ENCODE results near the gene AP1B1.

AP1B1 gene

DNA sequence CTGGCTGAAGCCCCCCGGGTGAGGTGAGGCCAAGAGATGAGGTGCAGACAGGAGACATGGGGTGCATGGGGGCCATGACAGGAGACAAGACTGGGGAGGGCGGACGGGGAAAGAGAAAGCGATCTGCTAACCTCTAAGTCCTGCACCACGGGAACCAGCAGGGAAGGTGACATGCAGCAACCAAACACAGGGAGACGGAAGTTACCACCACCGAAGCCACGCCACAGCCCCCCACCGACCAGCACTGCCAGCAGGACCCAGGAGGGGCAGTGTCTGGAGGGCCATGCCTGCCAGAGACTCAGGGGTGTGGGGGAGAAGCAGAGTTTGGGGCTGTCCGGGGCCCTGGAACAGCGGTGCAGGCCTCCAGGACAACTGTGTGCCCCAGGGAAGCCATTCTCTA is 58.8 kb downstream of the AP1B1 start:
- Histone ChIP-seq H3K9ac (ENCODE audit: low read depth, low read length) (no peak overlapping the region), H3K4me1 (ENCODE audit: control insufficient read depth, insufficient read depth, low read length) (peaks cover 38% of the 10 kb centered on the region), H3K4me2 (ENCODE audit: low read length) (no peak overlapping the region), H3K27me3 (ENCODE audit: control insufficient read depth, insufficient read depth, low read length) (no peaks in the 10 kb centered on the region), H3K9me3 (replicated peaks; ENCODE audit: low read length) (no peaks in the 10 kb centered on the region), H3K4me3 (ENCODE audit: low read length) (no peak overlapping the region), H3K36me3 (ENCODE audit: insufficient read depth, low read length) (peaks cover 48% of the 10 kb centered on the region)

DNA sequence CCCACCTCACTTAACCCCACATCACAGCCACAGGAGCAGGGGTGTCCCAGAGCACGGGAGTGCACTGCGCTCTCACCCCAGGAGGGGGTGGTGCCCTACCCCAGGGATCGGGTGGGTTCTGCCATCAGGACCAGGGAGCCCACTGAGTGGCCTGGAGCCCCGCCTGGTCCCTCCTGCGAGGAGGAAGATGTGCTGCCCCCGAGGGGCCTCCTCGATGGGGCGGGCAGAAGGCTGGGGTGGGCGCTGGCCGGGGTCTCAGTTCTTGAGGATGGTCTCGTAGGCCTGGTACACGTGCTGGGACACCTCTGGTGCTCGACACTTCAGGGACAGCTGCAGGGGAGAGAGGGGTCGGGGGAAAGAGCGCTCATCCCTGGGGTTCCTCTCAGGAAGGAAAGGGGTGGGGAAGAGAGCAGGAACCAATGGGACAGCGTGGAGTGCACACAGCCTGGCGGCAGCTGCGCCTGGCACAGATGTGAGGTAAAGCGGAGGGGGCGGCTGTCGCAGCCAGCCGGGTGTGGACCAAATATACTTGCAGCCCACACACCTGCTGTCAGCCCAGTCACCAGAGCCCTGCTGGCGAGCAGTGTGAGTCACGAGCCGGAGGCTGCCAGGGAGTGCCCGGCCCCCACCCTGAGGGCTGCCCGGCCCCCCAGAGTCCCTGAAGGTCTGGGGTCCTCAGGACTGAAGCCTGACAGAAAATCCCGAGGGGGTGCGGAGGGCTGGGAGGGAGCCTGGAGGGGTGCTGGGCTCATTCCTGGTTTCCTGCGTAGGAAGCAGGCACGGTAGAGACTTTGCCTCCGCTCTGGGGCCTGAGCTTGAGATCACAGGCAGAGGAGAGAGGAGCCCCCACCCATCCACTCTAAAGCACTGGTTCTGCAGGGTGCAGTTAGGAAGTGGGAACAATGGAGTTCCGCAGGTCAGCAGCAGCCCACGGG is 59.5 kb downstream of the AP1B1 start:
- Histone ChIP-seq H3K9ac (ENCODE audit: low read depth, low read length) (no peak overlapping the region), H3K27me3 (ENCODE audit: control insufficient read depth, insufficient read depth, low read length) (no peaks in the 10 kb centered on the region), H3K4me3 (ENCODE audit: low read length) (no peak overlapping the region), H3K4me2 (ENCODE audit: low read length) (peak overlapping the region; percentile 41), H3K4me1 (ENCODE audit: control insufficient read depth, insufficient read depth, low read length) (peaks cover 38% of the 10 kb centered on the region), H3K36me3 (ENCODE audit: insufficient read depth, low read length) (peaks cover 48% of the 10 kb centered on the region), H3K9me3 (replicated peaks; ENCODE audit: low read length) (no peaks in the 10 kb centered on the region)

DNA sequence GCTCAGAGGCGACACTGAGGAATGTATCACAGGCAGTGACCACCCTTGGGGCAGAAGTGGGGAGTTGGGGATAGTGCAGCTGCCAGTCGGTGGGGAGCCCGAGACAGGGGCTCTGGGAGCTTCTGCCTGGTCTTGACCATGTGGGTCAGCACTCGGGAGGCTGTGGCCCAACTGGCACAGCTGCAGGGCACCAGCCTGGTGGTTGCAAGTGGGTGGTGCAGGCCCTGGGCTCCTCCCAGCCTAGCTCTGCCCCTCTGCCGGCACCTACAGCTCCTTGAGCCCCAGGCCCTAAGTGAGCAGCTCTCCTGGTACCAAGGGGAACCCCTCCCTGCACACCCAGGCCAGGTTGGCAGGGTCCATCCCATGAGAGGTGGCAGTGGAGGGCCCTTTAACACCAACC is 60.3 kb downstream of the AP1B1 start:
- Histone ChIP-seq H3K9me3 (replicated peaks; ENCODE audit: low read length) (no peaks in the 10 kb centered on the region), H3K4me3 (ENCODE audit: low read length) (no peak overlapping the region), H3K9ac (ENCODE audit: low read depth, low read length) (no peak overlapping the region), H3K4me1 (ENCODE audit: control insufficient read depth, insufficient read depth, low read length) (peaks cover 38% of the 10 kb centered on the region), H3K36me3 (ENCODE audit: insufficient read depth, low read length) (peaks cover 47% of the 10 kb centered on the region), H3K27me3 (ENCODE audit: control insufficient read depth, insufficient read depth, low read length) (no peaks in the 10 kb centered on the region), H3K4me2 (ENCODE audit: low read length) (no peak overlapping the region)

DNA sequence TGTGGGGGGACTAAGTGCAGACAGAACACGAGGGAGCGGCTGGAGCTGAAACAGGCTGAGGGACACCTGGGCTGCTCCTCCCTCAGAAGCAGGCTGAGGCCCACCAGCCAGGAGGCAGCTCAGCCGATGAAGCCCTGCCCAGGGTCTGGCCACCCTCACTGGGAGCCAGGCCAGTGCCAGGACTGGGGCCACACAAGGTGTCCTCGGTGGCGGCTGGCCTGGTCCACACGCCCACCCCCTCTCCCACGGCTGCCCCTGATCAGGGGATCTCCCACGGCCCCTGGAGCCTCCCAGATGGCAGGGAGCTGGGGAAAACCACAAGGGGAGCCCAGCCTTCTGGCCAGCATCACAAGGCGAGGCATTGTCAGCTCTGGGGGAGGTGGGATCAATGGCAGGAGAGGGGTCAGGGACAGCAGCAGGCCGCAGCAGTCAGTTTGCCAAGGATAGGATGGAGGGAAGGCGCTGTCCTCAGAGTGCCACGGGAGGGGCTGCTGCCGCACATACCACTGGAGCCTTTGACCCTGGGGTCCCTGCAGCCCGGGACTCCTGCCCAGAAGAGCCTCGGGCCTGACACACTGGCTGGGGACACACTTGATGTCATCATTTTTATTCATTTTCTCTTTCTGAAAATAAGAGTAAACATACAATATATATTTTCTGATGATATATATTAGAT is 61.1 kb downstream of the AP1B1 start:
- peaks cover 38% of the 10 kb centered on the region for H3K4me1 ChIP-seq (ENCODE audit: control insufficient read depth, insufficient read depth, low read length)
- H3K9ac ChIP-seq (ENCODE audit: low read depth, low read length): no peak overlapping the region
- H3K9me3 ChIP-seq (replicated peaks; ENCODE audit: low read length): no peaks in the 10 kb centered on the region
- no peak overlapping the region for H3K4me2 ChIP-seq (ENCODE audit: low read length)
- peaks cover 38% of the 10 kb centered on the region for H3K36me3 ChIP-seq (ENCODE audit: insufficient read depth, low read length)
- no peaks in the 10 kb centered on the region for H3K27me3 ChIP-seq (ENCODE audit: control insufficient read depth, insufficient read depth, low read length)
- H3K4me3 ChIP-seq (ENCODE audit: low read length): no peak overlapping the region

- Histone ChIP-seq H3K9me3 (replicated peaks; ENCODE audit: low read length) (no peaks in the 10 kb centered on the region), H3K4me2 (ENCODE audit: low read length) (no peak overlapping the region), H3K27me3 (ENCODE audit: control insufficient read depth, insufficient read depth, low read length) (no peaks in the 10 kb centered on the region), H3K4me1 (ENCODE audit: control insufficient read depth, insufficient read depth, low read length) (peaks cover 35% of the 10 kb centered on the region), H3K9ac (ENCODE audit: low read depth, low read length) (no peak overlapping the region), H3K4me3 (ENCODE audit: low read length) (no peak overlapping the region), H3K36me3 (ENCODE audit: insufficient read depth, low read length) (peaks cover 37% of the 10 kb centered on the region)
Measured at GRCh38 chr22:29326481-29326880, 61.9 kb downstream of the AP1B1 start.

DNA sequence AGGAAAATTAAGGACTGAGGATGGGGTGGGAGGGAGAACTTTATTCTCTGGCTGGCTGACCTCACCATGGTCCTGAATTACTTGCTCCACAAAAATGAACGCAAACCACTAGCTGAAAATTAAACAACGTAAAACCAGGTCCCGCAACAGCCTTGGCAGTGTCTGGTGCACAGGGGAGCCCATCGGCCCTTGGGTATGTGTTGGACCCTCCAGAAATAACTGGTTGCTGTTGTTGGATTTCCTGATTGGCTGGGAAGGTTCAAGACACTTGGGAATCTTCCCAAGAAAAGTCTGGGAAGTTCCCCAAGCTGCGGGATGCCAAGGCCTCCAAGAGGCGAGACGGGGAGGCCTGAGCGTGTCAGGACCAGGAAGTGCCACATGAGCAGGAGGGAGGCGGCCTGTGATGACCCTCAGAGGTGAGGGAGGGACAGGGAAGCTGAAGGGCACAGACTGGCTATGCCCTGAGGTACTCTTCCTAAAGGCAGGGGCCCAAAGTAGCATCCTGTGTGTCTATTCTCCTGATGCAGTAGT is 62.5 kb downstream of the AP1B1 start:
- H3K4me2 ChIP-seq (ENCODE audit: low read length): no peak overlapping the region
- peaks cover 37% of the 10 kb centered on the region for H3K36me3 ChIP-seq (ENCODE audit: insufficient read depth, low read length)
- no peaks in the 10 kb centered on the region for H3K27me3 ChIP-seq (ENCODE audit: control insufficient read depth, insufficient read depth, low read length)
- H3K9me3 ChIP-seq (replicated peaks; ENCODE audit: low read length): no peaks in the 10 kb centered on the region
- H3K4me3 ChIP-seq (ENCODE audit: low read length): no peak overlapping the region
- peaks cover 29% of the 10 kb centered on the region for H3K4me1 ChIP-seq (ENCODE audit: control insufficient read depth, insufficient read depth, low read length)
- H3K9ac ChIP-seq (ENCODE audit: low read depth, low read length): no peak overlapping the region

DNA sequence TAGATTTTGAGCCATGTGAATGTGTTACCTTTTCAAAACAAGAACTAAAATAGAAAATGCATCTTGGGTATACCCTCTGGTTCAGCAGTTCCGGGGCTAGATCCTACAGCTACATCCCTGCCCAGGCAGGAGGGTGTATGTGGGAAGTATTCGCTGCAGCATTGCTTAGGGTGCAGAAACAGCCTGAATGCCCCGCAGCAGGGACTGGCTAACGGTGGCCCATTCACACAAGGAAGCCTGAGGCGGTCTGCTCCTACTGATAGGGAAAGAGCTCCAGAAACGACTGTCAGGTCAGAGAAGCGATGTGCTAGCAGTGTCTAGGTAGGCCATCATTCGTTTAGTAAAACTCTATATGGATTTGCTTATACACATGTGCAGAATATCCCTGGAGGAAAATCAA is 63.0 kb downstream of the AP1B1 start:
- H3K4me3 ChIP-seq (ENCODE audit: low read length): no peak overlapping the region
- no peaks in the 10 kb centered on the region for H3K27me3 ChIP-seq (ENCODE audit: control insufficient read depth, insufficient read depth, low read length)
- no peak overlapping the region for H3K9ac ChIP-seq (ENCODE audit: low read depth, low read length)
- H3K9me3 ChIP-seq (replicated peaks; ENCODE audit: low read length): no peaks in the 10 kb centered on the region
- peaks cover 37% of the 10 kb centered on the region for H3K36me3 ChIP-seq (ENCODE audit: insufficient read depth, low read length)
- no peak overlapping the region for H3K4me2 ChIP-seq (ENCODE audit: low read length)
- H3K4me1 ChIP-seq (ENCODE audit: control insufficient read depth, insufficient read depth, low read length): peaks cover 24% of the 10 kb centered on the region

- Histone ChIP-seq H3K4me2 (ENCODE audit: low read length) (no peak overlapping the region), H3K9me3 (replicated peaks; ENCODE audit: low read length) (no peaks in the 10 kb centered on the region), H3K4me3 (ENCODE audit: low read length) (no peak overlapping the region), H3K27me3 (ENCODE audit: control insufficient read depth, insufficient read depth, low read length) (no peaks in the 10 kb centered on the region), H3K36me3 (ENCODE audit: insufficient read depth, low read length) (peaks cover 28% of the 10 kb centered on the region), H3K9ac (ENCODE audit: low read depth, low read length) (no peak overlapping the region), H3K4me1 (ENCODE audit: control insufficient read depth, insufficient read depth, low read length) (peaks cover 9% of the 10 kb centered on the region)
Measured at GRCh38 chr22:29323641-29324040, 64.7 kb downstream of the AP1B1 start.

DNA sequence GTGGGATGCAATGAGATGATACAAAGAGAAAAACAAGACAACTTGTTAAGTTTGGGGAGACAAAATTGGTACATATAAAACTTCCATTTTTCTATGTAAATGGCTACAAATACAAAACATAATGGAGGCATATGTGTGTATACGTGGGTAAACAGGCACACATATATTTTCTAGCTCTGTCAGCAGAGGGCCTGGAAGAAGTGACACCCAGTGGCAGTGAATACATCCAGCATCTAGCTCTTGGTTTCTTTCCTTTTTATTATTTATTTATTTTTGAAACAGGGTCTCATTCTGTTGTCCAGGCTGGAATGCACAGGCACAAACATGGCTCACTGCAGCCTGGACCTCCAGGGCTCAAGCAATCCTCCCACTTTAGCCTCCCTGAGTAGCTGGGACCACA is 67.8 kb downstream of the AP1B1 start:
- Histone ChIP-seq H3K36me3 (ENCODE audit: insufficient read depth, low read length) (no peaks in the 10 kb centered on the region), H3K9me3 (replicated peaks; ENCODE audit: low read length) (no peaks in the 10 kb centered on the region), H3K4me2 (ENCODE audit: low read length) (no peak overlapping the region), H3K4me1 (ENCODE audit: control insufficient read depth, insufficient read depth, low read length) (no peaks in the 10 kb centered on the region), H3K27me3 (ENCODE audit: control insufficient read depth, insufficient read depth, low read length) (peaks cover 11% of the 10 kb centered on the region), H3K4me3 (ENCODE audit: low read length) (no peak overlapping the region), H3K9ac (ENCODE audit: low read depth, low read length) (no peak overlapping the region)

GRCh38 chr22:29319072-29319471 is 69.3 kb downstream of the AP1B1 start:
- Histone ChIP-seq H3K9ac (ENCODE audit: low read depth, low read length) (no peak overlapping the region), H3K27me3 (ENCODE audit: control insufficient read depth, insufficient read depth, low read length) (peaks cover 24% of the 10 kb centered on the region), H3K4me3 (ENCODE audit: low read length) (no peak overlapping the region), H3K9me3 (replicated peaks; ENCODE audit: low read length) (no peaks in the 10 kb centered on the region), H3K36me3 (ENCODE audit: insufficient read depth, low read length) (no peaks in the 10 kb centered on the region), H3K4me1 (ENCODE audit: control insufficient read depth, insufficient read depth, low read length) (peaks cover 4% of the 10 kb centered on the region), H3K4me2 (ENCODE audit: low read length) (no peak overlapping the region)

GRCh38 chr22:29317827-29318454 is 70.4 kb downstream of the AP1B1 start:
- Histone ChIP-seq H3K4me1 (ENCODE audit: control insufficient read depth, insufficient read depth, low read length) (peaks cover 5% of the 10 kb centered on the region), H3K27me3 (ENCODE audit: control insufficient read depth, insufficient read depth, low read length) (peaks cover 32% of the 10 kb centered on the region), H3K4me3 (ENCODE audit: low read length) (no peak overlapping the region), H3K4me2 (ENCODE audit: low read length) (no peak overlapping the region), H3K9me3 (replicated peaks; ENCODE audit: low read length) (no peaks in the 10 kb centered on the region), H3K9ac (ENCODE audit: low read depth, low read length) (no peak overlapping the region), H3K36me3 (ENCODE audit: insufficient read depth, low read length) (no peaks in the 10 kb centered on the region)
